NT2/D1 (cell line): Measurements from ENCODE around the gene TYMP.

Experiments used
- DNase-seq: peaks from one replicate; pipeline ENCODE4 v3.0.0-alpha.2; 2011; ENCODE audit warnings: low read depth, low spot score
- H3K27me3 ChIP-seq: 2 replicates; pipeline ENCODE4 v1.6.0; 2011; ENCODE audit warnings: mild to moderate bottlenecking; ENCODE audit not compliant: insufficient read length, insufficient read depth
- H3K36me3 ChIP-seq: 2 replicates; pipeline ENCODE4 v1.6.1; 2011; ENCODE audit warnings: mild to moderate bottlenecking, low read length, mixed read lengths; ENCODE audit not compliant: insufficient read depth, insufficient read length
- H3K4me1 ChIP-seq: 2 replicates; pipeline ENCODE4 v1.5.1; 2011; ENCODE audit not compliant: insufficient read depth, insufficient read length
- H3K4me3 ChIP-seq: 2 replicates; pipeline ENCODE4 v1.5.1; 2011; ENCODE audit warnings: low read depth; ENCODE audit not compliant: insufficient read length
- H3K9ac ChIP-seq: 2 replicates; pipeline ENCODE4 v1.6.0; 2011; ENCODE audit warnings: low read depth; ENCODE audit not compliant: insufficient read length
- H3K9me3 ChIP-seq: 2 replicates; pipeline ENCODE4 v1.5.1; 2011; ENCODE audit warnings: mild to moderate bottlenecking, low read length; ENCODE audit not compliant: insufficient read depth
- SUZ12 ChIP-seq: IDR thresholded peaks from 2 replicates; pipeline ENCODE4 v1.6.1; 2011; ENCODE audit not compliant: insufficient read length, insufficient read depth; ENCODE audit errors: extremely low read depth
- YY1 ChIP-seq: IDR thresholded peaks from 2 replicates; pipeline ENCODE4 v1.6.1; 2011; ENCODE audit not compliant: insufficient read length, insufficient read depth
- ZNF274 ChIP-seq: IDR thresholded peaks from 2 replicates; pipeline ENCODE4 v1.6.1; 2011; ENCODE audit warnings: mild to moderate bottlenecking, low read depth, low read length

The TYMP gene

GRCh38 chr22:50529897-50530579 is at the start of gene TYMP:
TSS of gene TYMP (minus strand) at chr22:50530012. CDS start at chr22:50529709, 303 bp downstream.
- Histone ChIP-seq H3K36me3 (no peaks in the 10 kb centered on the region), H3K4me1 (peaks cover 4% of the 10 kb centered on the region), H3K9me3 (no peaks in the 10 kb centered on the region), H3K4me3 (peak within 1 kb of the TSS; percentile 49), H3K9ac (peak within 1 kb of the TSS; percentile 86), H3K27me3 (no peaks in the 10 kb centered on the region)
- no peak for DNase-seq
- TF ChIP-seq SUZ12 (no peak), YY1 (no peak), ZNF274 (no peak)

GRCh38 chr22:50578776-50579310 is 49.0 kb upstream of the TYMP start:
- TF ChIP-seq SUZ12 (no peak), ZNF274 (no peak)
- Histone ChIP-seq H3K4me3 (no peak overlapping the region), H3K9me3 (no peaks in the 10 kb centered on the region), H3K9ac (no peak overlapping the region), H3K27me3 (no peaks in the 10 kb centered on the region), H3K4me1 (peaks cover 4% of the 10 kb centered on the region), H3K36me3 (peaks cover 59% of the 10 kb centered on the region)
- no peak for DNase-seq

- Histone ChIP-seq H3K4me1 (peaks cover 4% of the 10 kb centered on the region), H3K4me3 (no peak within 1 kb of the TSS), H3K27me3 (no peaks in the 10 kb centered on the region), H3K9me3 (no peaks in the 10 kb centered on the region), H3K36me3 (peaks cover 65% of the 10 kb centered on the region), H3K9ac (no peak within 1 kb of the TSS)
- no peak for DNase-seq
- no peak for TF ChIP-seq ZNF274
- no peak for TF ChIP-seq SUZ12
- no peak for TF ChIP-seq YY1
These were observed 48.4 kb upstream of the TYMP start, which contains the start of gene CPT1B for GRCh38 chr22:50577987-50578775. TSS of gene CPT1B (minus strand) at chr22:50578427. CDS start at chr22:50577915, 512 bp downstream.

GRCh38 chr22:50577697-50577986 is 47.8 kb upstream of the TYMP start:
- Histone ChIP-seq H3K27me3 (no peaks in the 10 kb centered on the region), H3K4me3 (no peak overlapping the region), H3K9ac (no peak overlapping the region), H3K4me1 (peaks cover 4% of the 10 kb centered on the region), H3K9me3 (no peaks in the 10 kb centered on the region), H3K36me3 (peaks cover 70% of the 10 kb centered on the region)
- DNase-seq, result no peak
- TF ChIP-seq SUZ12 (no peak), YY1 (no peak), ZNF274 (no peak)

DNA sequence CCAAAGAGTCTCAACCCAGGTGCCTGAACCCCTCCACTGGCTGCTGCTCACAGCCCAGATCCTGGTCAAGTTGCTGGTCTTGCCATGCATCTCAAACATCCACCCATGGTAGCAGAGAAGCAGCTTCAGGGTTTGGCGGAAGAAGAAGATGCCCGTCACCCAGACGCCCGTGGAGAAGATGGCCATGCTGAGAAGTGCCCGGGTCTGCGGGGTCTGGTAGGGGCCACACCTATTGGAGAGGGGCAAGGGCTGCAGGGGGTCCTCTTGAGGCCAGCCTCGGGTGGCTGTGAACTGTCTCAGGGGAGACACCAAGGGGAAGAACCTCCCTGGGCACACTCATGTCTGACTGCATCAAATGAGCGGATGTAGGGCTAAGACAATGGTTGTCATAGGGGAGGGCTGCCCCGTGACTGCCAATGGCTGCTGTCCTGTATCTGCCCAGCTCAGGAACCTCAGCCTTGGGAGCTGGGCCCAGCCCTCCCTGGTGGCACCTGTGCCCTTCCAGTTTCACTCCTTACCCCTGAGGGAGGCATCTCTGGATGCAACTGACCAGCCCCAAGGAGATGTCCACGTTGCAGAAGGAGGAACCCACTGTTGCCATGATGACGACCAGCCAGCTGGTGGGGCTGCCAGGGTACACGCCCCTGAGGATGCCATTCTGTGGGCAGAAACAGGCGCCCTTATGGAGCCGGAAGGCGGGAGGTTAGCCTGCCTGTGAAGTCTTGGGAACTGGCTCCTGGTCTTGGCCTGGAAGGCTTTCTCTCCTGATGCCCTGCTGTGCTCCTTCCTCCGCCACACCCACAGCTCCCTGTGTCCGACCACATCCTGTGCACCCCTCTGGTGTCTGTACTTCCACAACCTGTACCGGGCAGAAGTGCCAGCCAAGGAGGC is 47.2 kb upstream of the TYMP start:
- DNase-seq, result no peak
- TF ChIP-seq SUZ12, result no peak
- no peak for TF ChIP-seq YY1
- TF ChIP-seq ZNF274, result no peak
- H3K4me1 ChIP-seq, result peaks cover 4% of the 10 kb centered on the region
- no peaks in the 10 kb centered on the region for H3K9me3 ChIP-seq
- no peak overlapping the region for H3K4me3 ChIP-seq
- H3K27me3 ChIP-seq, result no peaks in the 10 kb centered on the region
- H3K9ac ChIP-seq, result no peak overlapping the region
- peaks cover 76% of the 10 kb centered on the region for H3K36me3 ChIP-seq

GRCh38 chr22:50576070-50576469 is 46.3 kb upstream of the TYMP start:
- DNase-seq, result no peak

More at GRCh38 chr22:50576070-50576469, 46.3 kb upstream of the TYMP start:
- H3K27me3 ChIP-seq, result no peaks in the 10 kb centered on the region
- H3K9me3 ChIP-seq, result no peaks in the 10 kb centered on the region
- TF ChIP-seq ZNF274 (no peak), YY1 (no peak), SUZ12 (no peak)
- no peak overlapping the region for H3K4me3 ChIP-seq
- H3K36me3 ChIP-seq, result peaks cover 79% of the 10 kb centered on the region
- H3K9ac ChIP-seq, result no peak overlapping the region
- H3K4me1 ChIP-seq, result peaks cover 4% of the 10 kb centered on the region
